CD4-positive, alpha-beta T cell treated with Interleukin-4 for 4 hours (primary cell): ENCODE data around the gene PIP4K2C.
"Not testable (repeated sequence)": the region's sequence is repeated elsewhere in the genome, so short reads cannot be mapped to it uniquely, and the experiment has no call there.

ENCODE experiments used
- DNase-seq: peaks from one replicate; pipeline ENCODE4 v3.0.0-alpha.2; 2020

PIP4K2C gene

GRCh38 chr12:57641699-57642442 is 50.9 kb downstream of the PIP4K2C start:
- no peak for DNase-seq

- not testable (repeated sequence) for DNase-seq
These were observed 55.1 kb downstream of the PIP4K2C start for GRCh38 chr12:57645990-57646658.

GRCh38 chr12:57646659-57647049 is 55.7 kb downstream of the PIP4K2C start:
- DNase-seq = not testable (repeated sequence)
